Ishikawa (cell line): ENCODE data around the gene SH3RF1.

Experiments
- CEBPB ChIP-seq: IDR thresholded peaks from 2 replicates; pipeline ENCODE4 v1.6.1; 2012
- EGR1 ChIP-seq: IDR thresholded peaks from 2 replicates; pipeline ENCODE4 v1.6.1; 2012
- EP300 ChIP-seq: IDR thresholded peaks from 2 replicates; pipeline ENCODE4 v1.6.1; 2012; ENCODE audit warnings: borderline replicate concordance
- FOXM1 ChIP-seq: IDR thresholded peaks from 2 replicates; pipeline ENCODE4 v1.6.1; 2012; ENCODE audit warnings: low read depth, borderline replicate concordance
- NFIC ChIP-seq: IDR thresholded peaks from 2 replicates; pipeline ENCODE4 v1.6.1; 2012
- RAD21 ChIP-seq: IDR thresholded peaks from 2 replicates; pipeline ENCODE4 v1.6.1; 2012; ENCODE audit warnings: low read depth
- TAF1 ChIP-seq: IDR thresholded peaks from 2 replicates; pipeline ENCODE4 v1.6.1; 2012; ENCODE audit warnings: low read depth, mild to moderate bottlenecking
- TCF12 ChIP-seq: IDR thresholded peaks from 2 replicates; pipeline ENCODE4 v1.6.1; 2012; ENCODE audit warnings: low read depth
- TEAD4 ChIP-seq: IDR thresholded peaks from 2 replicates; pipeline ENCODE4 v1.6.1; 2012
- USF1 ChIP-seq: IDR thresholded peaks from 2 replicates; pipeline ENCODE4 v1.6.1; 2012
- YY1 ChIP-seq: IDR thresholded peaks from 2 replicates; pipeline ENCODE4 v1.6.1; 2012; ENCODE audit warnings: low read depth
- ZBTB7A ChIP-seq: IDR thresholded peaks from 2 replicates; pipeline ENCODE4 v1.6.1; 2012; ENCODE audit warnings: low read depth
- TF ChIP-seq, protein P1 (sequence below): IDR thresholded peaks from 2 replicates; pipeline ENCODE4 v1.6.1; 2012
- TF ChIP-seq, protein P2 (sequence below): IDR thresholded peaks from 2 replicates; pipeline ENCODE4 v1.6.1; 2012; ENCODE audit warnings: low read depth, mild to moderate bottlenecking

DNA sequence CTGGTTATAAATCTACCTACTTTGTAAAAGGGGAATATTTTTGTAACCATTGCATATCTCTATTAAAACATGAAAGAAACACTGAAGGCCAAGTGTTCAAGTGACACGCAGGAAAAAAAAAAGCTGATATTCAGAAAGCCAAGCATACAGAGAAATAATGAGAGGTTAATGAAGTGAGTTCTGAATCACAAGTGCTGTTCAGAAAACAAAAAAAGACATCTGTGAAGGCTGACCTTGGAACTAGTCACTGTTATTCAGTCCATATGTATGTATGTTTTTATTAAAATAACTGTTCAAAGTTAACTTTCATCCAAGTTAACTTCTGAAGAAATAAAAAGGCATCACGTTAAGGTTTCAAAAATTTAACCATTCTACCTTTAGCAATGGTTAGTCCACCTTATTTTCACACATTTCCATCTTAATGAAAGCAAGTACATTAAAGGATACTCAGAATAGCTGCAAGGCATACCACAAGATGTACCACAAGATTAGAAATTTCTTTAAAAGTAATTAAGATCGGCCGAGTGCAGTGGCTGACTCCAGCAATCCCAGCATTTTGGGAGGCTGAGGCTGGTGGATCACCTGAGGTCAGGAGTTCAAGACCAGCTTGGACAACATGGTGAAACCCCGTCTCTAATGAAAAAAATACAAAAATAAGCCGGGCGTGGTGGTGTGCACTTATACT, 31.4 kb downstream of the SH3RF1 start:
- TF ChIP-seq EP300 (no peak), FOXM1 (no peak), YY1 (no peak), TAF1 (no peak), RAD21 (no peak), ZBTB7A (no peak), USF1 (no peak), EGR1 (no peak), TCF12 (no peak), NFIC (no peak), CEBPB (no peak), TEAD4 (no peak)
- TF ChIP-seq, protein P1, sequence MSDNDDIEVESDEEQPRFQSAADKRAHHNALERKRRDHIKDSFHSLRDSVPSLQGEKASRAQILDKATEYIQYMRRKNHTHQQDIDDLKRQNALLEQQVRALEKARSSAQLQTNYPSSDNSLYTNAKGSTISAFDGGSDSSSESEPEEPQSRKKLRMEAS, result no peak
- TF ChIP-seq, protein P2, sequence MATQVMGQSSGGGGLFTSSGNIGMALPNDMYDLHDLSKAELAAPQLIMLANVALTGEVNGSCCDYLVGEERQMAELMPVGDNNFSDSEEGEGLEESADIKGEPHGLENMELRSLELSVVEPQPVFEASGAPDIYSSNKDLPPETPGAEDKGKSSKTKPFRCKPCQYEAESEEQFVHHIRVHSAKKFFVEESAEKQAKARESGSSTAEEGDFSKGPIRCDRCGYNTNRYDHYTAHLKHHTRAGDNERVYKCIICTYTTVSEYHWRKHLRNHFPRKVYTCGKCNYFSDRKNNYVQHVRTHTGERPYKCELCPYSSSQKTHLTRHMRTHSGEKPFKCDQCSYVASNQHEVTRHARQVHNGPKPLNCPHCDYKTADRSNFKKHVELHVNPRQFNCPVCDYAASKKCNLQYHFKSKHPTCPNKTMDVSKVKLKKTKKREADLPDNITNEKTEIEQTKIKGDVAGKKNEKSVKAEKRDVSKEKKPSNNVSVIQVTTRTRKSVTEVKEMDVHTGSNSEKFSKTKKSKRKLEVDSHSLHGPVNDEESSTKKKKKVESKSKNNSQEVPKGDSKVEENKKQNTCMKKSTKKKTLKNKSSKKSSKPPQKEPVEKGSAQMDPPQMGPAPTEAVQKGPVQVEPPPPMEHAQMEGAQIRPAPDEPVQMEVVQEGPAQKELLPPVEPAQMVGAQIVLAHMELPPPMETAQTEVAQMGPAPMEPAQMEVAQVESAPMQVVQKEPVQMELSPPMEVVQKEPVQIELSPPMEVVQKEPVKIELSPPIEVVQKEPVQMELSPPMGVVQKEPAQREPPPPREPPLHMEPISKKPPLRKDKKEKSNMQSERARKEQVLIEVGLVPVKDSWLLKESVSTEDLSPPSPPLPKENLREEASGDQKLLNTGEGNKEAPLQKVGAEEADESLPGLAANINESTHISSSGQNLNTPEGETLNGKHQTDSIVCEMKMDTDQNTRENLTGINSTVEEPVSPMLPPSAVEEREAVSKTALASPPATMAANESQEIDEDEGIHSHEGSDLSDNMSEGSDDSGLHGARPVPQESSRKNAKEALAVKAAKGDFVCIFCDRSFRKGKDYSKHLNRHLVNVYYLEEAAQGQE, result no peak
